H4 (cell line): ENCODE measurements around the gene AFAP1L2. TPM values are rescaled to one million over a fixed set of nuclear protein-coding genes. Genes with fewer than 3 reads are reported as not detected.
"Not testable (repeated sequence)": the region's sequence is repeated elsewhere in the genome, so short reads cannot be mapped to it uniquely, and the experiment has no call there.

Experiments used
- DNase-seq: peaks from one replicate; pipeline ENCODE4 v3.0.0-alpha.2; 2015; ENCODE audit warnings: low spot score
- total RNA-seq: library from RNA; depleted of rRNA; stranded (reverse); fragments of >200 nt; shearing (Covaris generic); gene quantifications from 2 replicates; pipeline ENCODE4 v1.2.3, GENCODE V29; 2014

Gene AFAP1L2
- total RNA-seq, 1 experiment from 2014 or later: 1.3 TPM

GRCh38 chr10:114337510-114338462 lies 66.5 kb downstream of the AFAP1L2 start:
- no peak for DNase-seq

DNA sequence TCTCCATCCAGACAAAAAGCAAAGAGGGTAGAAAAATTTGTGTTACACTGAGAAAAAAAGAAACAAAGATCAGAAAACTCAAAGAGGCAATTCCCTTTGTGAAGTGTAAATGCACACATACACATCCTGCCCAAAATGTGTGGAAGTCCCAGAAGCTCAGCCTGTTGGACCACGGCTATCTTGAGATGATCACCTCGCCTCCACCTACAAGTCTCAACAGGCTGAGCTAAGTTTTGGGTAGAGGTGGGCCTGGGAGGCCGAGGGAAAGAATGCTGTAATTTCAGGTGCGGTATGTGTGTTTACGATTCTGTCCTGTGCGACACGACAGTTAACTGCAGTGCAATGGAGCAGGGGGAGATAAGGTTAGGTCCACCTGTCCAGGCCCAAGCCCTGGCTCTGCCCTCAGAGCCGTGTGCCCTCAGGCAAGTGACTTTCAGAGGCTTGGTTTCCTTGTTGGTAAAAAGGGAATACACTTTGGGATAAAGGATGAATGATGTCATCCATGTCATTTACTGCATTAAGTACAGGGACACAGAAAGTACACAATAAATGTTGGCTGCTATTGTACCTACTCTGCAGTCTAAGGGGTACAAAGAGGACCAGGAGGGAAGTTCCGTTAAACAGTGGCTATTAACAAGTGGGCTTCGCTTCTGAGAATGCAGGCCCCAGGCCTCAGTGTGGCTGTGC lies 67.3 kb downstream of the AFAP1L2 start:
- no peak for DNase-seq

GRCh38 chr10:114335614-114336013 lies 68.7 kb downstream of the AFAP1L2 start:
- no peak for DNase-seq

DNA sequence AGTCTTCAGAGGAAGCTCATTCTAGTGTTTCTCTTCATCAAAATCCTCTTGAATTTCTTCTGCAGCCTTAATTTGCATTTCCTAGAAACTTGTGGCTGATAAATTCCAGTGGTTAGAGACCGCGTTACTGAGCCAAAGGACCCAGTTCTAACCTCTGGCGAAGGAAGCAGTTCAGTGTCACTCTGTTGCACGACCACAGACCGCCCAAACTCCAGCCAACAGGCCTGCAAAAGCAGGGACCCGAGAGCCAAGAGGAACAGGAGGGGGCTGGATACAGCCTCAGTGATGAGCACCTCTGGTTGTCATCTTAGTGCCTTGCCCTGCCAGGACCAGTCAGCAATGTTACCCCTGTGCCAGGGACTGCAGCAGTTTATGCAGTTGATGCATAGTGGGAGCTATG lies 70.0 kb downstream of the AFAP1L2 start:
- peak; percentile 23 for DNase-seq

- DNase-seq: not testable (repeated sequence)
Observed at GRCh38 chr10:114333441-114333840, 70.9 kb downstream of the AFAP1L2 start.

DNA sequence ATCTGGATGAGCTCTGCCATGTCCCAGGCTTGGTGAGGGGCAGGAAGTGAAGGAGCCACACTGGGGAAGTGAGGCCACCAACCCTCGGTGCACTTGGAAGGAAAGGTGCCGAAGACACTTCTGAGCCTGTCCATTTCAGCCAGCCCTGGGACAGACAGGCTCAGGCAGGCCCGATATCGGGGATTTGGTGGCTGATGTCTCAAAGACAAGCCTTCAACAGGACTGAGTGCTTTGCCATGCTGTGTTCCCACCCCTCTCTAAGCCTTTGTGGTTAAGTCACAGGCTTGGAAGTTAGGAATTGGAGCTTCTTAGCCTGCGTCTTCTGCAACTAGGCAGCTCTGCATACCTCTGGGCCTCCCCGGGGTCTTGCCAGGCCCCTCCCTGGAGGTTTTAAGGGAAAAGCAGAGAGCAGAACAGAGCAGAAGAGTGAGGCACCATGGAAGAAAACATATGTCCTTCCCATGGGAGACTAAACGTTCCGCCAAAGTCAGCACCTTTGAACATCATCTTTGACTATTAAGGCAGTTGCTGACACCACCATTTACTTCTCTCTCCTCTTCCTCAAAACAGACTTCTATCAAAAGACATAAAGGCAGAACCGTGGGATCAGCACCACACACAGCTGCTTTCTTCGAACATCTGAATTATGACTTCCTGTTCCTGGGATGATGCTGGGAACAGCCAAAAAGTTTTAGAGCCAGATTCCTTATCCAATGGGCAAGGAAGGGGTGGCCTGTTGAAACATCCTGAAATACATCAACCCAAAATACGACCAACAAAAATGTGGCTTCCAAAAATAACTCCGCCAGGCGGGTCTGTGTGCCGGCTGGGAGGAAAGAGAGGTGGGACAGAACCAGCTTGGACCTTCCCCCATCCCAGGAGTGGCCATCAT lies 71.8 kb downstream of the AFAP1L2 start:
- DNase-seq: no peak

- no peak for DNase-seq
Observed at GRCh38 chr10:114329634-114330365, 74.5 kb downstream of the AFAP1L2 start.

- DNase-seq: no peak
Observed at GRCh38 chr10:114328874-114329273, 75.4 kb downstream of the AFAP1L2 start.

DNA sequence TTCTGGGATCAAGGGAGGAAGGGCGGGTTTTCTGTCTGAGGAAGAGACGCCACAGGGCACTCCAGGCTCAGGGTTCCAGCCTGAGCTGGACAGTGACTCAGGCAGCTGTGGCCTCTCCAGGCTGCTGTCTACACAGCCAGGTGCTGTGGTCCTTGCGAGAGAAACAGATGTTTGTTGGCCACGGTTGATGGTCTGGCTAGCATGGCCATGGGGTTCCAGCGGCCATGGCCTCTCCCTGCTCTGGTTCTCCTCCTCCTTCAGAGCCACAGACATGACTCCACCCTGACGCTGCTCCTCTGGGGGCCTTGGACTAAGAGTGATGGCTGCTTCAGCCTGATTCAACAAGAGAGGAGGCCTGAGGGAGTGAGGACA lies 75.9 kb downstream of the AFAP1L2 start:
- no peak for DNase-seq

DNA sequence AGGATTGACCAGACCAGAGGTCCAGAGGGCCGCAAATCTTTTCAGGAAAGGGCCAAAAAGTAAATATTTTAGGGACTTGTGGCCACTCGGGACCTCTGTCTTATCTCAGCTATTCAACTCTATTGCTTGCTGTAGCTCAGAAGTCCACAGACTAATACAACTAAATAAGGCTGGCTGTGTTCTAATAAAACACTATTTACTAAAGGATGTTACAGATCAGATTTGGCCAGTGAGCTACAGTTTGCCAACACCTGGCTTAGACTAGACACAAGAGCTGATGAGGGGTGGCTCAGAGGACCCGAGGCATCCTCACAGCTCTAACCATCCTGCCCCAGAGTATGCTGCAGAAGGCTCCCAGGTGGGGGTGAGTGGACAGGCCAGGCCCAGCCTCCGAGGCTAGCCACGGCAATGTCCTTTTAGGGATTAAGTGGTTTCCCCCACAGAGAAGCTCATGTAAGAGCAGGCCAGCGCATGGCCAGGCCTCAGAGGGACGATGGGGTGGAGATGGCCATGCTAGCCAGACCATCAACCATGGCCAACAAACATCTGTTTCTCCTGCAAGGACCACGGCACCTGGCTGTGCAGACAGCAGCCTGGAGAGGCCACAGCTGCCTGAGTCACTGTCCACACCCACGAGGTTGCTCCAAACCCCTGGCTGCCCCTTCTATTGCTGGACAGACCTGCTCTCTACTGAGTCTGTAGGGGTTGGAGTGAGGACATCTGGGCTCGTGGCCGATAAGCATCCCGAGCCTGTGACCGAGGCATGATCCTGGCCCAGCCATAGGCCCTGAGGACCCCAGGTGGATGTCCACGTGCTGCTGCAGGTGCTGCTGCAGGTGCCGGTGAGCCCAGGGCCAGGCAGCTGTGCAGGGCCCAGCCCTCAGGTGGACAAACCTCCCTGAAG lies 76.5 kb downstream of the AFAP1L2 start:
- DNase-seq: no peak

GRCh38 chr10:114326795-114327194 lies 77.5 kb downstream of the AFAP1L2 start:
- no peak for DNase-seq

DNA sequence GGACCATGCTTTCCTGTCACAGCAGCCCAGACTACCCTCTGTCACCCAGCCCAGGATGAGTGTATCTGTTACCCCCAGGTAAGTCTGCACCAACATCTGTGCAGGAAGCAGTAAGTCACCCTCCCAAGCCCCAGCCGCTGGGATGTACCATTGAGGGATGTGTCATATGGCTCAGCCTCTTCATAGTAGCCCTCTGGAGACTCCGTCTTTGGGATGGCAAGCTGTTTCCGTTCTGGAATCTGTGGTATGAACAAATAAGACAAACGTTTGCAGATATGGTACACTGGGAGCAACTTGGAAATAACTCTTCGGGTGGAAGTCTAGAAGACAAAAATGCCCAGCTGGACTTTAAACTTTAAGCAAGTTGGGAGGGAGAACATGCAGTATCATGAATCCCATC lies 81.3 kb downstream of the AFAP1L2 start:
- no peak for DNase-seq

- DNase-seq: no peak
Observed at GRCh38 chr10:114322344-114322743, 82.0 kb downstream of the AFAP1L2 start.

DNA sequence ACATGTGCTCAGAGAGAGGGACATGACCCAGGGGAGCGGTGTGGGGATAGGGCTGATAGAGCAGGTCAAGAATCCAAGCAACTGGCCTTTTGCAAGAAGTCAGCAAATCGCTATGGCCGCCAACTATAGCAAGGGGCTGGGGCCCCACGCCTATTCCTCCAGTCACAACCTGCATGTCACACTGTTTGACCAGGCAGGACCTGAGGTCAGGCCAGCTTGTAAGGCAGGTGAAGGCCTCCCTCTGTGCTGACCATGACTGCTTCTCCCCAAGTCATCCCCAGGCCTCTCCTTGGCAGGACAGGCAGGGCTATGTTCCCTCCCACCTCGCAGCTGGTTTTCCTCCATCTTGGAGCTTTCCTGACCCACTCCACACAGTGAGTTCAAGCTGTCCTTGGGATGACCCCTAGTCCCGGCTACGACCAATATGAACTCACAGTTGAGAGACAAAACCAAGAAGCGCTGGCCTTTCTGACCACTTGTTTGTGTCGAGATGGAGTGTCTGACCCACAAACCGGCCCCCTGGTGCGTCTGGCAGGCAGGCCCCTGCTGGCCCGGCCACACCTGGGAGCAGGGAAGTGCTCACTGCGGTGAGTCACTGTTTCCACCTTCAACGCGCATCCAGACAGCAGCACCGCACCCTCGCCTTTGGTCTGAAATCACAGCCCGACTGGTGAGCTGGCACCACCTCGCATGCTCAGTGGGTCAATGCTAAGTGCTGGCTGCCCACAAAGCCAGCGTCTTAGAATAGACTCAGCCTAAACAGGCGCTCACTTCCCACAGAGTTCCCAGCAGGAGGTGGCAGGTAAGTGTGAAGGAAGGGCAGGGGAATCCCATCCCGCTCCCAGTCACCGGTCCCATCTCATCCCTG lies 83.8 kb downstream of the AFAP1L2 start:
- DNase-seq: peak; percentile 88

DNA sequence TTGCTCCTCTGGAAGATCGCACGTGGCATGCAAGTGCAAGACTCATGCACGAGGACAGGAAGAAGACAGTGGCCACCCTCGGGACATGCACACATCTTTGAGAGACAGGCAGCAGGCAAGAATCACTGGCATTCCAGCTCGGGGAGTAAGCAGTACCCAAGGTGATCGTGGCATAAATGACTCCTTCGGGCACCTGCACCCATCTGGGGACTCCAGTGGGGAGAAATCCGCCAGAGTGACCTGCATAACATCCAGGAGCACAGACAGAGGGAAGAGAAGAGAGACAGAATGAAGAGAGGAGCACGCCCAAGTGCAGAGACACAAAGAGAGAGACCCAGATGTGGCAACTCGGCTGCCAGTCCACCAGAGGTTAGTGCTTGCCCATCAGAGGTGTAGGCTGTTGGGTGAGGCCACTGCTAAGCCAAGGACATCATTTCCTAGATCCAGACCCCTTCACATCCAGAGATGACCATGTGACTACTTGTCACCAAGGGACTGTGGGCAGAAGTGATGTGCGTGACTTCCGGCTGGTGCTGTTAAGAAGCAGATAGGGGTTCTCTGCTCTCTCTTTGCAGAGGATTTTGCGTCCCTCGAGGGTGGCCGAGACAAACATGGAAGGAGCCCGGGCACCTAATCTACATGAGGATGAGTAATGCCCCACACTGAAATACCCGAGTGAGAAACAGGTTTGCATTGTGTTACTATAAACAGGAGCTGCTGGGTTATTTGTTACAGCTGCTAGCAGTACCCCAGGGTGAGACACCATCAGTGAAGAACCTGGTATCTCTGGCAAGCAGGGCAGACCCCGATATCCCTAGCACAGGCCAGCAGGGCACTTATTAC lies 84.7 kb downstream of the AFAP1L2 start:
- DNase-seq: no peak

GRCh38 chr10:114316744-114317143 lies 87.6 kb downstream of the AFAP1L2 start:
- DNase-seq: no peak

- DNase-seq: no peak
Observed at GRCh38 chr10:114315566-114316420, 88.5 kb downstream of the AFAP1L2 start.
